ENCODE results near the gene EBF3. TPM values are rescaled to one million over a fixed set of nuclear protein-coding genes. Genes with fewer than 3 reads are reported as not detected.

The EBF3 gene
- total and polyA plus RNA-seq, 9 of the 15 experiments (the other 6 are each of a cell fraction or from before 2014, with no cell fraction given): not detected

GRCh38 chr10:129837909-129838582 is 126.0 kb downstream of the EBF3 start:
- Histone ChIP-seq H2AFZ (ENCODE audit: low read depth, low read length) (no peak overlapping the region), H3K4me3 (no peak overlapping the region), H3K9me1 (ENCODE audit: control insufficient read depth, insufficient read depth, low read length) (no peaks in the 10 kb centered on the region), H3K27me3 (ENCODE audit: control insufficient read depth in 2 of 2, insufficient read depth in 2 of 2, low read length in 2 of 2) (peaks cover 0 to 53% of the 10 kb centered on the region in 2 experiments; a peak in 3 of 5 replicates), H3K36me3 (ENCODE audit: control insufficient read depth, insufficient read depth, low read length) (no peaks in the 10 kb centered on the region), H3K4me2 (ENCODE audit: insufficient read depth, low read length) (no peak overlapping the region), H3K79me2 (ENCODE audit: control insufficient read depth, insufficient read depth, low read length) (no peaks in the 10 kb centered on the region), H3K9ac (ENCODE audit: insufficient read depth in 1 of 2, low read depth in 2 of 2, low read length in 2 of 2) (no peak overlapping the region), H4K20me1 (replicated peaks; ENCODE audit: control insufficient read depth, insufficient read depth, low read length) (no peaks in the 10 kb centered on the region; the same call in 1 of the 2 replicates), H3K9me3 (replicated peaks; ENCODE audit: control insufficient read depth, insufficient read depth, low read depth, low read length) (no peaks in the 10 kb centered on the region), H3K4me1 (replicated peaks in 1 of 2; ENCODE audit: control insufficient read depth in 2 of 2, insufficient read depth in 2 of 2, low read length in 2 of 2) (peaks cover 0 to 3% of the 10 kb centered on the region in 2 experiments; a peak in 1 of 5 replicates), H3K27ac (ENCODE audit: extremely low read depth, low read depth, low read length) (no peak overlapping the region)
- FAIRE-seq: no peak
- CTCF ChIA-PET (ENCODE audit: low intra/inter-chr PET ratio): no interaction called here
- in situ Hi-C loops (cut with MboI) (no loop called here), intact Hi-C loops (cut with micrococcal nuclease) (no loop called here)
- WGBS (ENCODE audit: insufficient coverage, low coverage, missing lambda C conversion rate): 2% methylated on average over 13 of the region's 26 CpGs
- POLR2A ChIA-PET: no interaction called here
- no TSS peak for BruUV-seq (replicated peaks)
- ATAC-seq: no peak
- peak in 1 of 4 experiments; percentile 7 for DNase-seq (ENCODE audit: extremely low read depth in 1 of 4, low spot score in 3 of 4)
- TF ChIP-seq DPF2 (IDR thresholded peaks at IDR 0.05) (no peak), TCF7 (IDR thresholded peaks at IDR 0.05; ENCODE audit: borderline replicate concordance) (no peak), GABPB1 (CRISPR knock-in tag; IDR thresholded peaks at IDR 0.05) (no peak), ZBTB33 (CRISPR knock-in tag; IDR thresholded peaks at IDR 0.05) (no peak), CXXC5 (CRISPR knock-in tag; IDR thresholded peaks at IDR 0.05) (no peak), MYC (IDR thresholded peaks at IDR 0.05; ENCODE audit: low read depth, low read length) (no peak), MYC (CRISPR knock-in tag; IDR thresholded peaks at IDR 0.05; ENCODE audit: borderline replicate concordance, low read depth) (no peak), NR2F6 (CRISPR knock-in tag; IDR thresholded peaks at IDR 0.05) (no peak), CHD1 (IDR thresholded peaks at IDR 0.05; ENCODE audit: low read length) (no peak), ZFP1 (CRISPR knock-in tag; IDR thresholded peaks at IDR 0.05) (no peak), BRD4 (IDR thresholded peaks at IDR 0.05) (no peak), PRPF4 (IDR thresholded peaks at IDR 0.05; ENCODE audit: insufficient read depth, low read depth, low read length, poor library complexity, severe bottlenecking) (no peak), SRSF7 (optimal IDR thresholded peaks at IDR 0.05; ENCODE audit: low read depth, low read length) (no peak), NR0B1 (IDR thresholded peaks at IDR 0.05; ENCODE audit: partially characterized antibody) (no peak), MAX (CRISPR knock-in tag; IDR thresholded peaks at IDR 0.05) (no peak), HIVEP1 (CRISPR knock-in tag; IDR thresholded peaks at IDR 0.05) (no peak), MLX (CRISPR knock-in tag; conservative IDR thresholded peaks at IDR 0.05) (no peak), MXI1 (IDR thresholded peaks at IDR 0.05; ENCODE audit: low read depth, low read length) (no peak)
